GM19397 (cell line): ENCODE results near the gene HSD17B8.
A peak's percentile ranks its signal among the peaks of the same experiment; 100 is the strongest.

Experiments
- ATAC-seq: cut with Tn5 transposase; IDR thresholded peaks from one replicate; pipeline ENCODE4 v1.9.1; 2021; ENCODE audit warnings: mild to moderate bottlenecking, moderate library complexity; ENCODE audit not compliant: unreplicated experiment

HSD17B8 gene

DNA sequence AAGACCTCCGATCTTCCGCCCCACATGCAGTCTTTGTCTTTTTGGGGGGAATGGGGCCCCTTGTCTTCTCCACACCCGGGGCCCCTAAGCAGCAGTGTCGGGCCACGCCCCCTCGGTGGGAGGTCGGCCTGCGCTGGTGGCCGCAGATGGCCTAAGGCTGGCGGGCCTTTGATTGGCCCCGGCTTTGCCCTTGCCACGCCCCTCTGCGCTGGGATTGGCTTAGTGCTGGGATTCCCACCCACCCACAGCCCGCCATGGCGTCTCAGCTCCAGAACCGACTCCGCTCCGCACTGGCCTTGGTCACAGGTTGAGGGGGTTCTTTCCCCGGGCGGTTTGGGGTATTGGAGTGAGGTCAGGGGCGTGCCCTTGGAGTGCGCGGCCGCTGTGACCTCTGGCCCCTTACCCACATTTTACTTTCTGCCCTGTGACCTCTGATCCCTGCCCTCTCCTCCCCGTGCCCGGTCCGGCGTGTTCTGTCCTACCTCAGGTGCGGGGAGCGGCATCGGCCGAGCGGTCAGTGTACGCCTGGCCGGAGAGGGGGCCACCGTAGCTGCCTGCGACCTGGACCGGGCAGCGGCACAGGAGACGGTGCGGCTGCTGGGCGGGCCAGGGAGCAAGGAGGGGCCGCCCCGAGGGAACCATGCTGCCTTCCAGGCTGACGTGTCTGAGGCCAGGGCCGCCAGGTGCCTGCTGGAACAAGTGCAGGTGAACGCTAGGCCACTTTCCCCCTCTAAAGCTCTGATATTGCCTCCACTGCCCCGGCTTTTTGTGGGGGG lies at the start of gene HSD17B8:
Gene HSD17B8, plus strand, starts transcription at position 241 of the 776 bp plus-strand sequence. Its CDS starts 14 bp downstream, at position 255.
- ATAC-seq = peak; percentile 40

DNA sequence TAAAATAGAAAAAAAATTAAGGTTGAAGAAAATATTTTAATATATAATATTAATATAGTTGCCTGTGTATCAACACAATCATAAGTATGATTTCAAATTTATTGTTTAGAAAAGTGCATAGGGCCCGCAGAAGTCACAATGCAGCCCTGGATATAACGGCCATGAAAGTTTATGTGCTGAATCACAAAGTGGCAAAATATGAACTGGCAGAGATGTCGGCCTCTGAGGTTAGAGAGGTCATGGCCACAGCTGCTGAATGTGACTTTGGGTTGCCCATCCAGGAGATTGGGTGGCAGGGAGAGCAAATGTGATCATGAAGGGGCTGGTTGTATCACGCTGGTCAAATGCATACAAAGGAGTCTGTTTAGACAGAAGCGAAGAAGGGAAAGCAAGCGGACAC lies 47.9 kb upstream of the HSD17B8 start:
- no peak for ATAC-seq

DNA sequence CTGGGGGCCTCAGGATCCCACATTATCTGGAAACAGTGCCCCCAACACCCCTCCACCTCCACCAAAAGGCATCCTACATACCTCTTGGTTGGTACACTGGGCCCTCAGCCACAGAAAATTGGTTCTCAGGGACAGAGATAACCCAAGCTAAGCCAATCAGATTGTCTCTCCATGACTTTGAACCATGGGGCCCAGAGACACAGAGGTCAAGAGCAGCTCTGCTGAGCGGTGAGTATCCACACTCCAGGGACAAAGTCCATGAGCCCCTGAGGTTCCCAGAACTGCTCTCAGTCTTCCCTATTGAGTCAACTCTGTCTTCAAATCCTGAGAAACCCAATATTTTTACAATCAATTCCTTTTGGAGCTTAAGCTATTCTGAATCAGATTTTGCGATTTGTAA lies 47.5 kb upstream of the HSD17B8 start:
- no peak for ATAC-seq

DNA sequence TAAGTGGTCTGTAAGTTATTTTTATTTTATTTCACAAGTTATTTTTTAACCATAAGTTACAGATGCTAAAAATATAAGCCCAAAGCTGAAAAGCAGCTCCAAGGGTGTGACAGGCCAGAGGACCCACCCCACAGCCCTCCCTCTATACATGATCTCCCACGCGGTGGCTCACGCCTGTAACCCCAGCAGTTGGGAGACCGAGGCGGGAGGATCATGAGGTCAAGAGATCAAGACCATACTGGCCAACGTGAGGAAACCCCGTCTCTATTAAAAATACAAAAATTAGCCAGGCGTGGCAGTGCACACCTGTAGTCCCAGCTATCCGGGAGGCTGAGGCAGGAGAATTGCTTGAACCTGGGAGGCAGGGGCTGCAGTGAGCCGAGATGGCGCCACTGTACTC lies 44.4 kb upstream of the HSD17B8 start:
- no peak for ATAC-seq

DNA sequence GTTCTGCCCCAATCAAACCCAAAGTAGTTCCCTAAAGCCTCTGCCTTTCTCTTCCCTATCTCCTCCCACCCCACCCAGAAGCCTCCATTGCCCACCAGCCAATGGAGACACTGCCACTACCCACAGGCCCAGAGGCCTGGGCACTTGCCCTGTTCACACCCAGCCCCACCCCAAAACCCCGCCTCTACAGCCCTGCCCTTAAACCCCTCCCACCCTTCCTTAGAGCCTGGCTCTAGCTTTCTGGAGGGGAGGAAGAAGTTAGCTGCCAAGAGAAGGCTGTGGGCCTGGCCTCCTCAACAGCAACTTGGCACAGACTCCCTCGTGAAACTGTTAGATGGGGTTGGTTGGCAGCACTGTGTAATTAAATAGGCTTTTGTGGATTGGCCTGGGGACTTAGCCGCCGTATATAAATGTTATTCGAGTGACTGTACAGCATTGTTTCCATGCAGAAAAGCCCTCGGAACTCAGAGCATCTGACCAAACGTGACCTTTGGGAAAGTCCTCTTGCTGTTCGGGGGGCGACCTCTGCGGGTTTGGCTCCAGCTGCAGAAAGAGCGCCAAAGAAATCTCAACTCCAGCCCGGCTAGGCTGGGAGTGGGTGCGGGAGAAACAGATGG lies 43.6 kb upstream of the HSD17B8 start:
- no peak for ATAC-seq

DNA sequence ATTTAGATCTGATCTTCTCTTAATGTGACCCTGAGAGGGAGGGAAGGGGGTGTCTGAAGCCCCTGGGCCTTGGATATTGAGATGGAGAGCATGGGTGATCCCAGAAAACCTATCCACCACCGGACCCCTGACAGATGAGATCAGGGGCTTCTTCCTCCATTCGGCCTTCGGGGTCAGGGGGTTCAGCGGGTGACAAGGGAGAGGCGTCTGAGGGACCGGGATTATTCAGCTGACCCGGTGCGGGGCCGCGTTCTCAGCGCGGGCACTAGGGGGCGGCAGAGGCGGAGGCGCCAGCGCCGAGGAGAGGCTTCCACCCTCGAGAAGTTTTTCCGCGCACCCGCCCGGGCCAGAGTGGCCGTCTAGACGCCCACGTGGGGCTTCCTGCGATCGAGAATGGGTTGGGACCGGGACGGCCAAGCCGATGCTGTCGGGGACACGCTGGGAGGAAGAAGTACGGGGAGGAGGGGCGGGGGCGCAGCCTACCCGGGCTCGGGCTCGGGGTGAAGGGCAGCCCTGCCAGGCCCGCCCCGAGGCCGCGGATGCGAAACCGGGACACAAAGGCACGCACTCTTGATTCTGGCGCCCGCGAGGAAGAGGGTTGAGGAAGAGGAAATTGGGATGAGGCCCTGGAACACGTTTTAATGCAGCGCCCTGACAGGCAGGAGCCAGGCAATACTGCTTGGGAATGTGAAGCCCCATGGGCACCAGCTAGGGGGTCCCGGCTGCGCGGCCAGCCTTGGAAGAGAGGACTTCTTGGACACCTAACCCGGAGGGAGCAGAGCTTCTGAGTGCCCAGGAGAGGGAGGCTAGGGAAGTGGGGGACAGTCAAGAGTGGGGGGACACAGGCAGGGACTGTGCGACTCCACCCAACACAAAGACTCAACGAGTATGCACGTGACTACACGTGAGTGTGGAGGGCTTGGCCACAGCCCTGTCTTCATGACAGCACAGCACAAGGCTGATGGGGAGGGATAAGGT lies 42.8 kb upstream of the HSD17B8 start:
- peak; percentile 60 for ATAC-seq

DNA sequence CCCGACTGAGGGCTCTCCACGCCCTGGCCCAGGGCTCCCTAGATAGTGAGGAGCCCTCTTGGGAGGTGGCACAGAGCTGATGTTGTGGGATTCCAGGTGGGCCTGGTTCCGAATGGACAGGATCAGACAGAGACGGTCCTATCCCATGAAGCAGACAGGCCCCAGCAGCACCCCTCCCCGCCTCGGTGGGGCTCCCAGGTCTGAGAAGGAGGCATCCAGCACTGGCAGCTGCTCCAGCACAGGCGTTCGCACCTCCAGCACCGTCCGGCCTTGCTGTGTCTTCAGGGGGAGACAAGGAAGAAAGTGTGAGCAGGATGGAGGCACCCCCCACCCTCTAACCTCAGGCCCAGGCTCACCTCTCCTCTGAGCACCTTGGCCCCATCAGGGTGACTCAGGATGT lies 40.9 kb upstream of the HSD17B8 start:
- ATAC-seq = no peak

DNA sequence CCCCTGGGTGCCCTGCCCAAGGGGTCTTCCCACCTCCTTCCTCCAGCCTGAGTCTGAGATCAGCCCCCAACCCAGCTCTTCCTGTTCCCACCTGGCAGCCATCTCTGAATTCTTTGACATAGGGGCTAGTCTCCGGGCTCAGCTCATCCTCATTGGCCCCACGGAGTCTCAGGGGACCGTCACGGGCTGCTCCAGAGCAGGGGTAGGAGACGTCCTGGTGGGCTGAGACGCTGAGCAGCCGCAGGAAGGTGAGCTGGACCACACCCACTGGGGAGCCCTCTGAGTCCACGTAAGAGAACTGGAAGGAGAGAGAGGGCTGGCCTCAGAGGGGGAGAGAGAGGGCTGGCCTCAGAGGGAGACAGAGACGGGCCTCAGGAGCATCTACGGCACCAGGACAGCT lies 40.3 kb upstream of the HSD17B8 start:
- no peak for ATAC-seq

DNA sequence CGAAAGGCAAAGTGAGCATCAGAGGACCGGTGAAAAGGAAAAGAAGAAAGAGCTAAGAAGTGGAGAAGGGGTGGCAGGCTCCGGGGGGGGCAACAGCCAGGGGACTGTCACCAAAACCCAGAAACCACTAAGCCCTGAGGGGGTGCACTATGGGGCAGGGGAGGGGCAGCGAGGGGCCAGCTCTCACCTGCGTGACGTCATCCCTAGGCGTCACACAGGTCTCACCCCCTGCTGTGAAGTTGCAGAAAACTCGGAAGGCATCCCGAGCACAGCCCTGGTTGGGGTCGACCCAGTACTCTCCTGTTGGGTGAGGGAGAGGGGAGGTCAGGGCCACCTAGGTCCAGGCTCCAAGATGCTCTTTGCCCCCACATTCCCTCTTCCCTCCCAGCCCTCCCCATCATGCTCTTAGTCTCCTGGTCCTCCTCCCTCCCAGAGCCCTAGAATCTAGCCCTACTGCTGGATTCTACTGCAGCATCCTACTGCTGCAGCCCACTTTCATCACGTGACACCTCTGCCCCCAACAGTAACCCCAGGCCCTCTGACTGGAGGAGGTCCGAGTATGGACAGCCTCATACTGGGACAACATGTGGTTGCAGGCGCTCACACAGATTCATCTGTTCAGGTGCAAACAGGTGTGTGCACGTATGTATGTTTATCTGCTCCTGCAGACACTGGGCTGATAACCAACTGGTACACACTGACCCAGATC lies 39.6 kb upstream of the HSD17B8 start:
- no peak for ATAC-seq

DNA sequence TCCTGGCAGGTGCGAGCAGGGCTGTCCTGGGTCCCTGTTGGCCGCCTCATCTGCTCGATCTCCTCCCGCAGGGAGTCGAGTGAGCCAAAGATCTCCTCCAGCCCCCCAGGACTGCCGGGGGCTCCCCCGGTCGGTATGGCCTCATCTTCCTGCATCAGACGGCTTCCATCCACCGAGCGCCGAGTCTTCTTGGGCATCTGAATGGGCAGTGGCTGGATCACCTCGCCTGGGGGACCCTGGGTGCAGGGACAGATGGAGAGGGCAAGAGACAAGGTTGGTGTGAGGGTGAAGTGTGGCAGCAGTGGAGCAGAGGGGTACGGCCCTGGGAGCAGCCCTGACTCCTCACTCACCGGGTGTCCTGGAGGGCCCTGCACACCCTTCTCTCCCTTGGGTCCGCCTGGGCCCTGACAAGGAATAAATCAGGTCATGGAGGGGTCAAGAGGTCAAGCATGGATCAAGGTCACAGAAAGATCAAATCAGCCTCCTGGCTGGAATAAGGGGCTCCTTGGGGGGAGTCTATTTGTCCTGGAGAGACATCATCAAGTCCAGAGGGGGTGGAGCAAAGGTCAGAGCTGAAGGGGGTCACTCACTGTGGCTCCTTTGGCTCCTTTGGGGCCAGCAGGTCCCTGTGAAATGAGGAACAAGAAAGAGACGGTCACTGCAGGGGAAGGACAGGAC lies 38.7 kb upstream of the HSD17B8 start:
- ATAC-seq = no peak

DNA sequence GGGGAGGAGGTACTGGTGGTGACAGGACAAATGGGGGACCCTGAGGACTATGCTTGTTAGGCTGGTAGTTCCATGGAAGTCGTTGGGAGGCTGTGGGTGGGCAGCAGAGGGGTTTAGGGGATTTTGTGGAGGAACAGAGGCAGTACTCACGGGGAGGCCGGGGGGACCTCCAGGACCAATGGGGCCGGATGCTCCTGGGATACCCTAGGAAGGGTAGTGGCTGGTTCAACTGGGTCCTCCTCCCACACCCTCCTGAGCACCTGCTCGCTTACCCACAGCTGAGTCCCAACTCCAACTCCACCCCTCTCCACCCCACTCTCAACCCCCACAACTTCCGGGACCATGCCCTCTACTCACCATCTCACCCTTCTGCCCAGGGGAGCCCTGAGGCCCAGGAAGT lies 38.1 kb upstream of the HSD17B8 start:
- ATAC-seq = no peak

DNA sequence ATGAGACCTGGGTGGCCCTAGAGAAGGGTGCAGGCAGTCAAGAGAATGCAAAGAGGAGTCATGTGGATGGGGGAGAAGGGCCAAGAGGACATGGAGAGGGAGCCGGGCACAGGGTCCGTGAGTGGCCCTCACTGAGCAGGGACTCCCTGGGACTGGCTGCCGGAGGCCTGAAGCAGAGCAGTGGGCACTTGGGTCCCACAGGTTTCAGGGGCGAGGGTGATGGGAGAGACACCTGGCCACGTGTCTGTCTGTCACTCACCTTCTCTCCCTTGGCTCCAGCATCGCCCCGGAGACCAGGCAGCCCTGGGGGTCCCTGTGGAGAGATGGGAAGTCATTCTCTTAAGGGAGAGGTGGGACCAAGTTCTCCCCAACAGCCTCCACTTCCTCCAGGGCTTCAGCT lies 37.6 kb upstream of the HSD17B8 start:
- no peak for ATAC-seq

DNA sequence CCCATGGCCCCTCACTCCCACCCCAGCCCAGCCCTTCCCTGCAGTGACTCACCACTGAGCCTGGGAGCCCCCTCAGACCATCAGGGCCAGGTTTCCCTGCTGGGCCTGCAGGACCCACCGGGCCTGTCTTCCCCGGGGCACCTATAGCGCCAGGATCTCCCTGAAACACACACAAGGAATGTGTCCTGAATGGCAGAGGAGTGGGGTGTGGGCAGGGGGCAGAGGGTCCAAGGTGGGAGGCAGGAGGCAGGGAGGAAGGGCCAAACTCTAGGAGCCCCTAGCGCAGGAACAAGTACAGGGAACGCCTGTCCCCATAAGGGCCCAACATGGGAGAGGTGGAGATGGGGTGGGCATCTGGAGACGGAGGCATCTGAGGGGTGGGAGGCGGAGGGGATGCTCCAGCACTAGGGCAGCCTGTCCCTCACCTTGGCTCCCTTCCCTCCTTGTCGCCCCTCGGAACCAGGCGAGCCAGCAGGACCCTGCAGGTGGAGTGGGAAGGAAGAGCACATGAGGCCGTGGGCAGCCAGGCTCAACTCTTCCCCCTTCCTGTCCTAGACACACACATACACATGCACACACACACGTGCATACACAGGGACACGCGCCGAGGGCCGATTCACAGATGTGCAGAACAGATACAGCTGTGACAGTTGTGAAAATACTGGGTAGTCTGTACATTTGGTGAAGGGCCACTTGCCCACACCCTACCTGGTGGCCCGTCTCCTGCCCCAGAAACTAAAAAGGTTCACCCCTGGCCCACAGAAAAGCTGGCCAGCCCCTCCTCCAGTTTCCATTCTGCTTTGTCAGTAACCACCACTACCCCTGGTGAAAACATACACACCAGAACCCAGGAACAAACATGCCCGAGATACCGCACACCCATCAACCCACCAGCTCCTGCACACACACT lies 36.8 kb upstream of the HSD17B8 start:
- no peak for ATAC-seq

DNA sequence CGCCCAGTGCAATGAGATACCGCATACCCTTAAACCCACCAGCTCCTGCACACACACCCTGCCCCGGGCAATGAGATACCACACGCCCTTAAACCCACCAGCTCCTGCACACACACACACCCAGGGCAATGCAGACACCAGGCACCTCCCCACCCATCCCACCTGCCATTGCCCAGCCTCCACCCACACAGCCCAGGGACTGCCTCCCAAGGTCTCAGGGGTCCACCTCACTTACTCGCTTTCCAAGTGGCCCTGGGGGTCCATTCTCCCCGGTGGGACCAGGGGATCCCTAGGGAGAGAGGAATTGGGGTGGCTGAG lies 36.2 kb upstream of the HSD17B8 start:
- ATAC-seq = no peak

DNA sequence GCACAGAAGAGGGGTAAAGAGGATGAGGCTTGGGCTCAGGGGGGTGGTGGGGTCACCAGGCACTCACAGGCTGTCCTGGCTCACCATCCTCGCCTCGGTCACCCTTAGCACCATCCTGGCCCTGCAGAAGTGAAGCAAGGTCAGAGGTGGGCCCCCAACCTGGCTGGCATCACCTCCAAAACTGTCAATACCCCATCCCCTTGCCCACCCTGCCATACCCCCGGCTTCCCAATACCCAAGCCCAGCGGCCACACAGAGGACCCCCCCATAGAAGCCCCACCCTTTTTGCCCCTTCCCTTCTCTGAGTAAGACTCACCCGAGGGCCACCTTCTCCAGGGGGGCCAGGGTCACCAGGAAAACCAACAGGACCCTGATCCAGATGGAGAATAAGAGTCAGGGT lies 35.8 kb upstream of the HSD17B8 start:
- no peak for ATAC-seq

DNA sequence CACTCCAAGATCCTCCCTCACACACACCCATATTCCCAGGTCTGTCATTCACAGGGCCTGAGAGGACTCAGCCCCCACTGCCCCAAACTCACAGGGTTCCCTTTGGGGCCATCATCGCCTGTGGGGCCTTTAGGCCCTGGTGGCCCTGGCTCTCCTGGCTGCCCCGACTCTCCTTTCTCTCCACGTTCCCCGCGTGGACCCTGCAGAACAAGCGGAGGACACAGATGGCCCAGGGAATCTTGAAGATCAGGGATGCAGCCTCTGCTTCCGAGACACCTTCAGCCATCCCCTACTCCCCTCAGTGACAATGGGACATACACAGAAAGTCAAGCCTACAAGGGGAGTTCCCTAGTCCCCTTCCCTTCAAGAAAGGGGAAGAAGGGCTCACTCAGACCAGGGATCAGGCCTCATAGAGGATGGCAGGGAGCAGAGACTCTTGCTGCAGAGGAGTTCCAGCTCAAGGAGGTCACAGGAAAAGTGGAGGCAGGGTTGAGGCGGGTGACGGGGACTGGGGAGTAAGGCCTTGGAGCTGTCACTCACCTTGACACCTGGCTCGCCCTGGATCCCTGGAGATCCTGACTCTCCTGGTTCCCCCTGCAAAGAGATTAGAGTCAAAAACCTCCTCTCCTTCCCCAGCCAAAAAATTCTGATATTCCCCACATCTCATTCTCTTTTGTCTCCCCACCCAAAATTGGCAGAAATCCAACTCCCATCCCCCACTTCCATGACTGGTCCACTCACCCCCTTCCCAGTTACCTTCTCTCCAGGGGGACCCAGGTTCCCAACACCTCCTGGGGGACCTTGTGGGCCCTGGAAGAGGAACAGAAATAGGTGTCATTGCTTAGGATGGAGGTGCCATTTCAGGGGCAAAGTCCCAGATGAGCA lies 34.9 kb upstream of the HSD17B8 start:
- no peak for ATAC-seq

DNA sequence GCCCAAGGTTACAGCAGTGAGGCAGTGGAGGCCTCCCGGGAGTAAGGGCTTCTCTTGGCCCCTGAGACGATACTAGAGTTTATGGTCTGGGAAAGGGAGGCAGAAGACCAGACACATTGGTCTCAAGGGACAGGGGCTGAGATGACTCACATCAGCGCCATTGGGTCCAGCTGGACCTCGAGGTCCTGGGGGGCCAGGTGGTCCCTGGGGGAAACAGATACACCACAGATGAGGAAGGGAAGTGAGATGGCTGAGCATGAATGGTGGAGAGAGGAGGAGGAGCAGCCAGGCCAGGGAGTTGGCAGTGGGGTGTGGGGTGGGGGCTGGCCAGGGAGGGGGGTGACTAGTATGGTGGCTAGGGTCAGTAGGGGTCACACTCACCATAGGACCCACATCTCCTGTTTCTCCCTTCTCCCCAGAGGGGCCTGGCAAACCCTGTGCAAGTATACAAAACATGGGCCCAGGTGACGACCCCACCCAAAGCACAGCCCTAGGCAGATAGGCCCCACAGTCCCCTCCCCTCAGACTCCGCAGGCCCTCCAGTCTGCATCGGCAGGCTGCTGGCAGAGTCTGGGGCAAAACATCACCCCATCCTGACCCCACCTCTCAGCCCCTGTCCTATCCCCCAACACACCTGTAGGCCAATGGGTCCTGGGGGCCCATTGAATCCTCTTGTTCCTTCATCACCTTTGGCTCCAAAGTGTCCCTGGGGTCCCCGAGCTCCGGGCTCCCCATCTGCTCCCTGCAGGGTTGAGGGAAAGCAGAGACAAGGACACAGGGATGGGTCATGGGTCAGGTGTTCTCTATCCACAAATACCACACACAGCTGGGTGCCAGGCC lies 34.1 kb upstream of the HSD17B8 start:
- ATAC-seq = no peak
